ENCODE results near the gene SEMA5A. TPM values are rescaled to one million over a fixed set of nuclear protein-coding genes. Genes with fewer than 3 reads are reported as not detected.

SEMA5A gene
- total RNA-seq, 1 donor from 2014 or later: 4.0 TPM

GRCh38 chr5:9284272-9284671 lies 261.6 kb downstream of the SEMA5A start:
- no peaks in the 10 kb centered on the region for H3K27me3 Mint-ChIP-seq
- DNase-seq (ENCODE audit: low spot score, unreplicated experiment): no peak
- H3K4me3 Mint-ChIP-seq (ENCODE audit: low read depth): no peak overlapping the region
- H3K36me3 Mint-ChIP-seq (ENCODE audit: insufficient read depth): no peaks in the 10 kb centered on the region
- peaks cover under 1% of the 10 kb centered on the region for H3K9me3 Mint-ChIP-seq (ENCODE audit: low read depth)
- H3K27ac Mint-ChIP-seq: no peak overlapping the region
- H3K4me1 Mint-ChIP-seq (ENCODE audit: low read depth): no peaks in the 10 kb centered on the region
- no peak for TF ChIP-seq CTCF (IDR thresholded peaks at IDR 0.05; ENCODE audit: unreplicated experiment)

DNA sequence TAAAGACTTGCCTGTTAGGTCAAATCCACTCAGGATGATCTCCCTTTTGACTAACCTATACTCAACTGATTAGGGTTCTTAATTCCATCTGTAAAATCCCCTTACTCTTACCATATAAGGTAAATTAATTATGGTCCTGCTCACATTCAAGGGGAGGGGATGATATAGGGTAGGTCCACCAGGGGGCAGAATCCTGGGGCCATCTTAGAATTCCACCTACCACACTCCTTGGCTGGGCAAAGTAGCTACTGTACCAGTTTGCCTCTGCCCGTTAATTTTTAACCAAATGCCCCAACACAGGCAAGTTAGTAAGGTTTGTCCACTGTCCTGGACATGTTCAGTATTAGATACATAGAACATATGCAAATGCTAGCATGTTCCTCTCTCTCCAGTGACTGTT lies 262.4 kb downstream of the SEMA5A start:
- Mint-ChIP-seq H3K9me3 (ENCODE audit: low read depth) (peaks cover 5% of the 10 kb centered on the region), H3K4me1 (ENCODE audit: low read depth) (no peaks in the 10 kb centered on the region), H3K27ac (no peak overlapping the region), H3K27me3 (no peaks in the 10 kb centered on the region), H3K4me3 (ENCODE audit: low read depth) (no peak overlapping the region), H3K36me3 (ENCODE audit: insufficient read depth) (no peaks in the 10 kb centered on the region)
- no peak for DNase-seq (ENCODE audit: low spot score, unreplicated experiment)
- peak; percentile 16 for TF ChIP-seq CTCF (IDR thresholded peaks at IDR 0.05; ENCODE audit: unreplicated experiment)

GRCh38 chr5:9283021-9283420 lies 262.9 kb downstream of the SEMA5A start:
- no peak for TF ChIP-seq CTCF (IDR thresholded peaks at IDR 0.05; ENCODE audit: unreplicated experiment)
- DNase-seq (ENCODE audit: low spot score, unreplicated experiment): no peak
- no peak overlapping the region for H3K4me3 Mint-ChIP-seq (ENCODE audit: low read depth)
- H3K27ac Mint-ChIP-seq: no peak overlapping the region
- H3K27me3 Mint-ChIP-seq: no peaks in the 10 kb centered on the region
- H3K4me1 Mint-ChIP-seq (ENCODE audit: low read depth): no peaks in the 10 kb centered on the region
- peaks cover 8% of the 10 kb centered on the region for H3K9me3 Mint-ChIP-seq (ENCODE audit: low read depth)
- H3K36me3 Mint-ChIP-seq (ENCODE audit: insufficient read depth): peaks cover 3% of the 10 kb centered on the region

DNA sequence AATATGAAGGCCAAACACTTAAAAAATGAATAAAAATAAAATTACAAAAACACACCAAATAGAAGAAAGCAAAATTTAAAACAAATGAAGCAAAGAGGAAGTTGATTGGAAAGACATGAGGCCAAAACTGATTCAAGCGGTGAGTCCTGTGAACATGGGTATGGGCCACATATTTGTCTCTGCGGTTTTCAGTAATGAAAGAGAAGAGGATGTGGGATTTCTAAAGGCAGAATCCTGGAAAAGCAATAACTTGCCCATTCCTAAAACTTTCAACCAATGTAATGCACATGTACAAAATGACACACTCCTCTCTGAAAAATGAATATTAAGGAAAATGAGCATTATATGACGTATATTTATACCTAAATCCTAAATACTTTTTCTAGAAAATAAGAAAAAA lies 263.7 kb downstream of the SEMA5A start:
- Mint-ChIP-seq H3K27ac (no peak overlapping the region), H3K4me3 (ENCODE audit: low read depth) (no peak overlapping the region), H3K36me3 (ENCODE audit: insufficient read depth) (peaks cover 4% of the 10 kb centered on the region), H3K27me3 (no peaks in the 10 kb centered on the region), H3K4me1 (ENCODE audit: low read depth) (no peaks in the 10 kb centered on the region), H3K9me3 (ENCODE audit: low read depth) (peaks cover 9% of the 10 kb centered on the region)
- DNase-seq (ENCODE audit: low spot score, unreplicated experiment): no peak
- TF ChIP-seq CTCF (IDR thresholded peaks at IDR 0.05; ENCODE audit: unreplicated experiment): no peak

DNA sequence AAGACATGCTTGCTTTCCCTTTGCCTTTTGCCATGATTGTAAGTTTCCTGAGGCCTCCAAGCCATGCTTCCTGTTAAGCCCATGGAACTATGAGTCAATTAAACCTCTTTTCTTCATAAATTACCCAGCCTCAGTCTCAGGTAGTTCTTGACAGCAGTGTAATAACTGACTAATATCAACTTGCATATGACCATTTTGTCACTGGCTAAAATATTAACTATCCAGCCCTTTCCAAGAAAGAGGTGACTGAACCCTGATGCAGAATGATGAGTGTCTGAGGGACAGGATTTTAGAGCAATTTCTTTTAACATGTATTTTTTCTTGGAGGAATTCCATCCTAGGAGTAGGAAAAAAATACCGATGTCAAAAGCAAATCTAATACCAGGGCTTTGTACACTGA lies 266.1 kb downstream of the SEMA5A start:
- TF ChIP-seq CTCF (IDR thresholded peaks at IDR 0.05; ENCODE audit: unreplicated experiment): no peak
- DNase-seq (ENCODE audit: low spot score, unreplicated experiment): no peak
- Mint-ChIP-seq H3K27me3 (no peaks in the 10 kb centered on the region), H3K36me3 (ENCODE audit: insufficient read depth) (peaks cover 4% of the 10 kb centered on the region), H3K9me3 (ENCODE audit: low read depth) (peaks cover 16% of the 10 kb centered on the region), H3K27ac (no peak overlapping the region), H3K4me3 (ENCODE audit: low read depth) (no peak overlapping the region), H3K4me1 (ENCODE audit: low read depth) (no peaks in the 10 kb centered on the region)
